Activated B cell treated with CpG ODN at 0.5 μM for 24 hours (primary cell): ENCODE measurements around the gene CFAP58. TPM values are rescaled to one million over a fixed set of nuclear protein-coding genes. Genes with fewer than 3 reads are reported as not detected.

Source experiments
- ATAC-seq: fragments of 200-7000 bp; cut with Tn5 transposase; one replicate; pipeline ENCODE4 v1.10.0; 2021; ENCODE audit warnings: low read depth, mild to moderate bottlenecking, moderate library complexity
- CTCF ChIA-PET: fragments of 350-600 bp; sonication (Branson Sonifier 250); formaldehyde crosslinking; loops from one replicate; lab custom pipeline; 2021; ENCODE audit warnings: antibody characterized with exemption; lab: Charles Lee
- POLR2A ChIA-PET: fragments of 350-600 bp; sonication (Branson Sonifier 250); formaldehyde crosslinking; loops from one replicate; lab custom pipeline; 2021; ENCODE audit warnings: antibody characterized with exemption; lab: Charles Lee
- DNase-seq: peaks from one replicate; pipeline ENCODE4 v3.0.0; 2022
- H3K27ac Mint-ChIP-seq: one replicate; pipeline ENCODE4 v1.8.0; 2020; ENCODE audit warnings: mixed read lengths
- H3K27me3 Mint-ChIP-seq: one replicate; pipeline ENCODE4 v1.8.0; 2021; ENCODE audit warnings: mixed read lengths
- H3K36me3 Mint-ChIP-seq: one replicate; pipeline ENCODE4 v1.8.0; 2021; ENCODE audit warnings: low read depth, mixed read lengths
- H3K4me1 Mint-ChIP-seq: one replicate; pipeline ENCODE4 v1.8.0; 2021; ENCODE audit warnings: mixed read lengths
- H3K4me3 Mint-ChIP-seq: one replicate; pipeline ENCODE4 v1.8.0; 2020; ENCODE audit warnings: mild to moderate bottlenecking, mixed read lengths
- H3K9me3 Mint-ChIP-seq: one replicate; pipeline ENCODE4 v1.8.0; 2020; ENCODE audit warnings: mixed read lengths
- CTCF ChIP-seq: fragments of 200-600 bp; IDR thresholded peaks from one replicate; pipeline ENCODE4 v1.8.0; 2022; ENCODE audit warnings: antibody characterized with exemption, mild to moderate bottlenecking
- intact Hi-C: fragments of 100-400 bp; cut with micrococcal nuclease; formaldehyde crosslinking; loops from one replicate; pipeline ENCODE4 v1.15.1; 2024
- total RNA-seq: library from RNA; stranded (reverse); gene quantifications from 2 replicates; pipeline ENCODE4 v1.2.3, GENCODE V29; 2022

The CFAP58 gene
- total RNA-seq, 1 donor from 2014 or later, result not detected

DNA sequence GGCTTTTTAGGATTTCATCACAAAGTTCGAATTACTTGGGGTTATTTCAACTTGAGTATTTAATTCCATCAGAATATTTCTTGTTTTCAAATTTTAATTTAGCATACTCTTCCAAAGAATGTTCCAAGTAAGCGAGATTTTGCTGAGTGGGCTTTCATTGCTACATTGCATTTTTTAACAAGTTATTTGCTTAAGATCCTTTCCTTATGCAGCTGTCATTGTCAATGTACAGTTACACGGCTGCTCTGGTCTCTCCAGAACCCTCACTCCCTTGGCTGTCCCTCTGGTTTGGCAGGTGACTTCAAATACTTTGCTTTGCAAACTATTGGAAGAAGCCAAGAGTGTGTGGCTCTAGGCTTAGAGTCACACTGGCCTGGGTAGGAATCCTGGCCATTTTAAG is 80.0 kb downstream of the CFAP58 start:
- ChIA-PET CTCF (no interaction called here), POLR2A (no interaction called here)
- intact Hi-C loops, result no loop called here
- Mint-ChIP-seq H3K4me1 (no peaks in the 10 kb centered on the region), H3K27me3 (peaks cover 4% of the 10 kb centered on the region), H3K36me3 (no peaks in the 10 kb centered on the region), H3K9me3 (no peaks in the 10 kb centered on the region), H3K27ac (no peak overlapping the region), H3K4me3 (no peak overlapping the region)
- no peak for TF ChIP-seq CTCF
- DNase-seq (no peak), ATAC-seq (no peak)

GRCh38 chr10:104434601-104435000 is 81.0 kb downstream of the CFAP58 start:
- TF ChIP-seq CTCF, result no peak
- ChIA-PET CTCF (no interaction called here), POLR2A (no interaction called here)
- Mint-ChIP-seq H3K4me3 (no peak overlapping the region), H3K9me3 (no peaks in the 10 kb centered on the region), H3K27ac (no peak overlapping the region), H3K4me1 (no peaks in the 10 kb centered on the region), H3K27me3 (peaks cover 4% of the 10 kb centered on the region), H3K36me3 (no peaks in the 10 kb centered on the region)
- DNase-seq, result no peak
- ATAC-seq, result no peak
- intact Hi-C loops, result no loop called here

GRCh38 chr10:104435822-104436221 is 82.2 kb downstream of the CFAP58 start:
- intact Hi-C loops, result no loop called here
- POLR2A ChIA-PET, result no interaction called here
- Mint-ChIP-seq H3K4me1 (no peaks in the 10 kb centered on the region), H3K27me3 (peaks cover 4% of the 10 kb centered on the region), H3K36me3 (no peaks in the 10 kb centered on the region), H3K4me3 (no peak overlapping the region), H3K9me3 (no peaks in the 10 kb centered on the region), H3K27ac (no peak overlapping the region)
- no peak for TF ChIP-seq CTCF
- CTCF ChIA-PET, result no interaction called here
- no peak for DNase-seq
- no peak for ATAC-seq

- H3K27ac Mint-ChIP-seq, result no peak overlapping the region
- no peaks in the 10 kb centered on the region for H3K9me3 Mint-ChIP-seq
- ChIA-PET POLR2A (no interaction called here), CTCF (no interaction called here)
- H3K36me3 Mint-ChIP-seq, result no peaks in the 10 kb centered on the region
- no peaks in the 10 kb centered on the region for H3K4me1 Mint-ChIP-seq
- intact Hi-C loops, result no loop called here
- H3K4me3 Mint-ChIP-seq, result no peak overlapping the region
- no peak for DNase-seq
- TF ChIP-seq CTCF, result no peak
- H3K27me3 Mint-ChIP-seq, result peaks cover 4% of the 10 kb centered on the region
- no peak for ATAC-seq
Observed at GRCh38 chr10:104437226-104437625, 83.6 kb downstream of the CFAP58 start.

DNA sequence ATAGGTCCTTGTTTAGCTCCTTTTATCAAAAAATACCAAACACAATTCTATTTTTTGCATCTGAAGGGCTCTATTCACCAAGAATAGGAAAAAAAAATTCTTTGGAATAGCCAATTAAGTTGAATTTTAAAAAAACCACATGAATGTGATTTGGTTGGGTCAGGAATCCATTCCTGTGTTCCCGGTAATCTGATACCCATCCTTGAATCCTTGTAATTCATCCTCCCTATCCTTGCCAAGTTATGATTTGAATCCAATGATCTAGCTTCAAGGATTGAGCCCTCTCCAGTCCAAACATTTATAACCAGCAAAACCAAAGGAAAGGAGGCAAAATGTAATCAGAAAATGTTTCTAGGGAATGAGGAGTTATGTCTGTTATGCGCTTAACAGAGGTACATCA is 86.6 kb downstream of the CFAP58 start:
- DNase-seq (no peak), ATAC-seq (no peak)
- intact Hi-C loops, result no loop called here
- no peak overlapping the region for H3K4me3 Mint-ChIP-seq
- no peaks in the 10 kb centered on the region for H3K4me1 Mint-ChIP-seq
- TF ChIP-seq CTCF, result no peak
- CTCF ChIA-PET, result no interaction called here
- no peak overlapping the region for H3K27ac Mint-ChIP-seq
- H3K27me3 Mint-ChIP-seq, result peaks cover 2% of the 10 kb centered on the region
- POLR2A ChIA-PET, result no interaction called here
- H3K36me3 Mint-ChIP-seq, result no peaks in the 10 kb centered on the region
- no peaks in the 10 kb centered on the region for H3K9me3 Mint-ChIP-seq
